Type B pancreatic cell (in vitro differentiated cells): Measurements from ENCODE around the gene RFC2. TPM values are rescaled to one million over a fixed set of nuclear protein-coding genes. Genes with fewer than 3 reads are reported as not detected.

Experiments
- DNase-seq: peaks from one replicate; pipeline ENCODE4 v3.0.0; 2021; ENCODE audit warnings: mixed read lengths; ENCODE audit not compliant: unreplicated experiment; ENCODE audit errors: extremely low spot score
- H3K27ac Mint-ChIP-seq: 2 replicates; pipeline ENCODE4 v1.8.0; 2021; ENCODE audit warnings: mild to moderate bottlenecking, mixed read lengths
- H3K27me3 Mint-ChIP-seq: 2 replicates; pipeline ENCODE4 v1.8.0; 2021; ENCODE audit warnings: mixed read lengths
- H3K36me3 Mint-ChIP-seq: 2 replicates; pipeline ENCODE4 v1.8.0; 2021; ENCODE audit warnings: mixed read lengths
- H3K4me1 Mint-ChIP-seq: one replicate; pipeline ENCODE4 v1.8.0; 2021; ENCODE audit warnings: mixed read lengths; ENCODE audit not compliant: unreplicated experiment
- H3K4me3 Mint-ChIP-seq: 2 replicates; pipeline ENCODE4 v1.8.0; 2021; ENCODE audit warnings: mild to moderate bottlenecking, mixed read lengths
- H3K9me3 Mint-ChIP-seq: 2 replicates; pipeline ENCODE4 v1.8.0; 2021; ENCODE audit warnings: mixed read lengths
- total RNA-seq: library from RNA; stranded (reverse); gene quantifications from 2 replicates; pipeline ENCODE4 v1.2.1, GENCODE V29; 2021; ENCODE audit warnings: low replicate concordance
- TF ChIP-seq, protein P1 (sequence below): fragments of 200-600 bp; sonication (generic); conservative IDR thresholded peaks from 2 replicates; pipeline ENCODE4 v1.5.0; 2021; ENCODE audit warnings: antibody characterized with exemption, mild to moderate bottlenecking

Gene RFC2
- total RNA-seq, 1 donor from 2014 or later = 40.9 TPM

GRCh38 chr7:74294191-74294998 lies 40.2 kb upstream of the RFC2 start:
- Mint-ChIP-seq H3K4me3 (peak overlapping the region; percentile 71), H3K4me1 (peaks cover 39% of the 10 kb centered on the region), H3K9me3 (no peaks in the 10 kb centered on the region), H3K27ac (peak overlapping the region; percentile 27), H3K36me3 (peaks cover 4% of the 10 kb centered on the region), H3K27me3 (no peaks in the 10 kb centered on the region)
- DNase-seq = no peak
- TF ChIP-seq, protein P1, sequence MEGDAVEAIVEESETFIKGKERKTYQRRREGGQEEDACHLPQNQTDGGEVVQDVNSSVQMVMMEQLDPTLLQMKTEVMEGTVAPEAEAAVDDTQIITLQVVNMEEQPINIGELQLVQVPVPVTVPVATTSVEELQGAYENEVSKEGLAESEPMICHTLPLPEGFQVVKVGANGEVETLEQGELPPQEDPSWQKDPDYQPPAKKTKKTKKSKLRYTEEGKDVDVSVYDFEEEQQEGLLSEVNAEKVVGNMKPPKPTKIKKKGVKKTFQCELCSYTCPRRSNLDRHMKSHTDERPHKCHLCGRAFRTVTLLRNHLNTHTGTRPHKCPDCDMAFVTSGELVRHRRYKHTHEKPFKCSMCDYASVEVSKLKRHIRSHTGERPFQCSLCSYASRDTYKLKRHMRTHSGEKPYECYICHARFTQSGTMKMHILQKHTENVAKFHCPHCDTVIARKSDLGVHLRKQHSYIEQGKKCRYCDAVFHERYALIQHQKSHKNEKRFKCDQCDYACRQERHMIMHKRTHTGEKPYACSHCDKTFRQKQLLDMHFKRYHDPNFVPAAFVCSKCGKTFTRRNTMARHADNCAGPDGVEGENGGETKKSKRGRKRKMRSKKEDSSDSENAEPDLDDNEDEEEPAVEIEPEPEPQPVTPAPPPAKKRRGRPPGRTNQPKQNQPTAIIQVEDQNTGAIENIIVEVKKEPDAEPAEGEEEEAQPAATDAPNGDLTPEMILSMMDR = no peak

DNA sequence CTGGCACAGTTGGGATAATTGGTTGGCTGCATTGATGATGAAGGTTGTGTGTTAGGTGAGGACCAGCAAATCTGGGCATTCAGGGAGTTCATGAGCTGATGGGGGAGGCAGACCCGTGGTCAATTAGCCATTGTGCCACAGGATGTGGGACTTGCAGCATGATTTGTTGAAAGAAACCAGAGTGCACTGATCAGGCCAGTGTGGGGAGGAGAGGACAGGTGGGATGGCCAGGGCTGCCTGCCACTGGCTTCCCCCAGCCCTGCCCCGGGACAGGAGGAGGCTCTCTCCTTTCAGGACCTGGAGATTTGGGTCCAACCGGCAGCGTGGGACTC lies 39.3 kb upstream of the RFC2 start:
- Mint-ChIP-seq H3K36me3 (peaks cover 4% of the 10 kb centered on the region), H3K27me3 (no peaks in the 10 kb centered on the region), H3K9me3 (no peaks in the 10 kb centered on the region), H3K27ac (peak overlapping the region; percentile 83), H3K4me3 (peak overlapping the region; percentile 73), H3K4me1 (peaks cover 44% of the 10 kb centered on the region)
- DNase-seq = no peak
- TF ChIP-seq, protein P1 = no peak

DNA sequence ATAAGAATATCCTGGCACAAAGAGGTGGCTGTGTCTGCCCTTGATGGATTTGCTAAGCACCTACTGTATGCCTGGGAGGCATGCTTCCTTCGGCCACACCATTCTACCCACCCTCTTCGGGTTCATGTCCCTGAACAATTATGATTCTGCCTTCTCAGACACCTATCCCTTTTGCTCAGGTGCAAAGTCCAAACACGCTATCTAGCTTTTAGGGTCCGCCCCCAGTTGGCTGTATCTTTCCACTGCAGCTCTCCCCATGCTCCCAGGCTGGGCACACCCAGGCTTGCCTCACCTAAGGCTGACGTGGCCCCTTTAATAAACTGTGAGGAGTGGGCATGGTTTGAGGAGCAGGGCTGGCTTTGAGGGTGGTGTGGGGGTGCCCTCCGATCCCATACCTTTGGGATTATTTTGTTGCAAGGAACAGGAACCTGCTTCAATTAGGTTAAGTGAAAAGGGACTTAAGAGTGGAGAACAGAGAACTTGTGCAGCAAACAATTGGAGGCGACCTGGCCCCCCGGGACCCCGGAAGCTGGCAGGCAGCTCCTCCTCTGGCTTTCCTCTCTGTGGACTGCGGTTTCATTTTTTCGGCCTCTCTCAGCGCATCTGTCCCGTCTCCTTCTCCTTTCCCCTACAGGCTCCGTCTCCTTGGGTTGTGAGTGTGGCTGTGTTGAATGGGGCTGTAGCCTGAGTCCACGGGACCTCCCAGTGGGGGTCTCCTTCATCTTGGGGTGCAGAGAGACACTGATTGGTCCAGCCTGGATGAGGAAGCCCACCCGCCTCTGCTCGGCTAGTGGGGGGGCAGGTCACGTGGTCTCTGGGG lies 38.8 kb upstream of the RFC2 start:
- peaks cover 4% of the 10 kb centered on the region for H3K36me3 Mint-ChIP-seq
- H3K4me3 Mint-ChIP-seq = peak overlapping the region; percentile 73
- peaks cover 50% of the 10 kb centered on the region for H3K4me1 Mint-ChIP-seq
- peak overlapping the region; percentile 83 for H3K27ac Mint-ChIP-seq
- H3K9me3 Mint-ChIP-seq = no peaks in the 10 kb centered on the region
- TF ChIP-seq, protein P1 = no peak
- H3K27me3 Mint-ChIP-seq = no peaks in the 10 kb centered on the region
- DNase-seq = no peak

GRCh38 chr7:74291535-74291934 lies 37.3 kb upstream of the RFC2 start:
- H3K9me3 Mint-ChIP-seq = no peaks in the 10 kb centered on the region
- peak overlapping the region; percentile 87 for H3K4me3 Mint-ChIP-seq
- H3K27ac Mint-ChIP-seq = peak overlapping the region; percentile 59
- peaks cover 4% of the 10 kb centered on the region for H3K36me3 Mint-ChIP-seq
- TF ChIP-seq, protein P1 = no peak
- no peaks in the 10 kb centered on the region for H3K27me3 Mint-ChIP-seq
- DNase-seq = no peak
- peaks cover 51% of the 10 kb centered on the region for H3K4me1 Mint-ChIP-seq

DNA sequence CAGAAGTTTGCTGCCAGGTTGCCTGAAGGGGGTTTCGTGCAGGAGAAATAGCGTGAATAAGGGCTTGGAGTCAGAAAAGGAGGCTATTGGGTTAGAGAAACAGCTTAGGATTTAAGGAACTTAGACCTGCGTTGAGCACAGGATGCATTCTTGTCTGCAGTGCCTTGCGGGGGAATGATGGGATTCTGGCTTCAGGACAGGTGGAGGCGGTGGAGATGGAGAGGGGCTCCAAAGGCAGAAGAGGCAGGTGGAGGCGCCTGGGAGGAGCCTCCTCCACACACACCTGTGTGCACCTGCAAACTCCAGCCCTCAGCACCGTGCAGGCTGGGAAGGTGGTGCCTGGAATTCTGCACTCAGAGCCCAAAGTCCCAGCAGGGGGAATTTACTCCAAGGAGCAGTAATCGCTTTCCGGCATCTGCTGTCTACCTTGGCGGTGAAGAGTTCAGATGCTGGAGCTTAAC lies 36.8 kb upstream of the RFC2 start:
- Mint-ChIP-seq H3K27ac (peak overlapping the region; percentile 61), H3K4me1 (peaks cover 51% of the 10 kb centered on the region), H3K27me3 (no peaks in the 10 kb centered on the region), H3K4me3 (peak overlapping the region; percentile 87), H3K36me3 (peaks cover 3% of the 10 kb centered on the region), H3K9me3 (no peaks in the 10 kb centered on the region)
- TF ChIP-seq, protein P1 = no peak
- no peak for DNase-seq
